Neural crest cell (in vitro differentiated cells): ENCODE results near the gene PTRH1. TPM values are rescaled to one million over a fixed set of nuclear protein-coding genes. Genes with fewer than 3 reads are reported as not detected.

ENCODE experiments used
- DNase-seq: peaks from one replicate; pipeline ENCODE4 v3.0.0; 2021; ENCODE audit warnings: low read depth, mixed read lengths, low spot score
- H3K27ac Mint-ChIP-seq: one replicate; pipeline ENCODE4 v1.8.0; 2021; ENCODE audit warnings: mild to moderate bottlenecking, mixed read lengths; ENCODE audit not compliant: unreplicated experiment
- H3K27me3 Mint-ChIP-seq: 2 replicates; pipeline ENCODE4 v1.8.0; 2021; ENCODE audit warnings: low read depth, mild to moderate bottlenecking, mixed read lengths
- H3K36me3 Mint-ChIP-seq: 2 replicates; pipeline ENCODE4 v1.8.0; 2021; ENCODE audit warnings: low read depth, mild to moderate bottlenecking, mixed read lengths
- H3K4me1 Mint-ChIP-seq: 2 replicates; pipeline ENCODE4 v1.8.0; 2021; ENCODE audit warnings: mixed read lengths
- H3K4me3 Mint-ChIP-seq: one replicate; pipeline ENCODE4 v1.8.0; 2021; ENCODE audit warnings: mild to moderate bottlenecking, mixed read lengths
- H3K9me3 Mint-ChIP-seq: 2 replicates; pipeline ENCODE4 v1.8.0; 2021; ENCODE audit warnings: mixed read lengths
- total RNA-seq: library from RNA; stranded (reverse); gene quantifications from 2 replicates; pipeline ENCODE4 v1.2.1, GENCODE V29; 2021
- TF ChIP-seq, protein P1 (sequence below): fragments of 200-600 bp; sonication (generic); conservative IDR thresholded peaks from 2 replicates; pipeline ENCODE4 v1.5.0; 2021; ENCODE audit warnings: antibody characterized with exemption, mild to moderate bottlenecking

The PTRH1 gene
- total RNA-seq, 1 donor from 2014 or later, result 9.8 TPM

DNA sequence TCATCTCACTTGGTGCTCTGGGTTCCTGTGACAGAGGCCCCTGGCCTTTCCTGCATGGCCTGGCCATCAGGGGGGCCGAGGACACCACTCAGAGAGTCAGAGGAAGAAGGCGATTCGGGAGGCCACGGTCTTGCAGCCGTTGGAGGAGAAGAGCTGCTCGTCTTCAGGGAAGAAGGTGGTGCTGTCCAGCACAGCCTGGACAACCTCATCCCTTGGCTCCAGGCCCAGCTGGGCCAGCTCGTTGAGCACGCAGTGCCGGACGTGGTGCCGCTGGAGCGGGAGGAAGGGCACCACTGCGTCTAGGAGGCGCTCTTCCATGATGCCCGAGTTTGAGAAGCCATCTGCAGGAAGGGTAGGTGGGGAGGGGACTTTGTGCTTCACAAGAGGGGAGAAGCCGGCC is 16.5 kb upstream of the PTRH1 start:
- Mint-ChIP-seq H3K9me3 (no peaks in the 10 kb centered on the region), H3K4me1 (peaks cover 19% of the 10 kb centered on the region), H3K27me3 (no peaks in the 10 kb centered on the region), H3K36me3 (no peaks in the 10 kb centered on the region), H3K4me3 (peak overlapping the region; percentile 34), H3K27ac (no peak overlapping the region)
- TF ChIP-seq, protein P1, sequence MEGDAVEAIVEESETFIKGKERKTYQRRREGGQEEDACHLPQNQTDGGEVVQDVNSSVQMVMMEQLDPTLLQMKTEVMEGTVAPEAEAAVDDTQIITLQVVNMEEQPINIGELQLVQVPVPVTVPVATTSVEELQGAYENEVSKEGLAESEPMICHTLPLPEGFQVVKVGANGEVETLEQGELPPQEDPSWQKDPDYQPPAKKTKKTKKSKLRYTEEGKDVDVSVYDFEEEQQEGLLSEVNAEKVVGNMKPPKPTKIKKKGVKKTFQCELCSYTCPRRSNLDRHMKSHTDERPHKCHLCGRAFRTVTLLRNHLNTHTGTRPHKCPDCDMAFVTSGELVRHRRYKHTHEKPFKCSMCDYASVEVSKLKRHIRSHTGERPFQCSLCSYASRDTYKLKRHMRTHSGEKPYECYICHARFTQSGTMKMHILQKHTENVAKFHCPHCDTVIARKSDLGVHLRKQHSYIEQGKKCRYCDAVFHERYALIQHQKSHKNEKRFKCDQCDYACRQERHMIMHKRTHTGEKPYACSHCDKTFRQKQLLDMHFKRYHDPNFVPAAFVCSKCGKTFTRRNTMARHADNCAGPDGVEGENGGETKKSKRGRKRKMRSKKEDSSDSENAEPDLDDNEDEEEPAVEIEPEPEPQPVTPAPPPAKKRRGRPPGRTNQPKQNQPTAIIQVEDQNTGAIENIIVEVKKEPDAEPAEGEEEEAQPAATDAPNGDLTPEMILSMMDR, result no peak
- DNase-seq, result no peak

GRCh38 chr9:127730799-127731410 is 15.4 kb upstream of the PTRH1 start:
- Mint-ChIP-seq H3K9me3 (no peaks in the 10 kb centered on the region), H3K36me3 (no peaks in the 10 kb centered on the region), H3K4me1 (peaks cover 19% of the 10 kb centered on the region), H3K27me3 (no peaks in the 10 kb centered on the region), H3K27ac (peak overlapping the region; percentile 84), H3K4me3 (no peak overlapping the region)
- DNase-seq, result no peak
- TF ChIP-seq, protein P1, result no peak

DNA sequence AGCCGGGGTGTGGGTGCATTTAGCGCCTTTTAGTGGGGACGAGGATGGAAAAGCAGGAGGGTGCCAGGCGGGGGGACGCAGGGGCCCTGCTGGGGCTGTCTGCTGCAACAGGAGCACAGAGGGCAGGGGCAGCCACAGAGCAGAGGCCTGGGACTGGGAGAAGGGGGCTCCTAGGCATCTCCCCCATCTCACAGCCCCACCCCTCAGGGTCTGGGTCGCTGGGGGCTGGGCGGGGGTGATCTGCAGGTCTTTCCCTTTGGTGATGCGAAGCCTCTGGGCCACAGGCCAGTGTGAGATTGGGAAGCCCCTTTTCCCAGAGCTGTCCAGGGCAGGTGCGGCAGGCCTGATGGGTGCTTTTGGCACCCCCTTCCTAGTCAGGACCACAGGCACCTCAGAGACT is 14.8 kb upstream of the PTRH1 start:
- Mint-ChIP-seq H3K27me3 (no peaks in the 10 kb centered on the region), H3K4me1 (peaks cover 13% of the 10 kb centered on the region), H3K27ac (no peak overlapping the region), H3K36me3 (no peaks in the 10 kb centered on the region), H3K4me3 (peak overlapping the region; percentile 44), H3K9me3 (no peaks in the 10 kb centered on the region)
- no peak for DNase-seq
- TF ChIP-seq, protein P1, result no peak

DNA sequence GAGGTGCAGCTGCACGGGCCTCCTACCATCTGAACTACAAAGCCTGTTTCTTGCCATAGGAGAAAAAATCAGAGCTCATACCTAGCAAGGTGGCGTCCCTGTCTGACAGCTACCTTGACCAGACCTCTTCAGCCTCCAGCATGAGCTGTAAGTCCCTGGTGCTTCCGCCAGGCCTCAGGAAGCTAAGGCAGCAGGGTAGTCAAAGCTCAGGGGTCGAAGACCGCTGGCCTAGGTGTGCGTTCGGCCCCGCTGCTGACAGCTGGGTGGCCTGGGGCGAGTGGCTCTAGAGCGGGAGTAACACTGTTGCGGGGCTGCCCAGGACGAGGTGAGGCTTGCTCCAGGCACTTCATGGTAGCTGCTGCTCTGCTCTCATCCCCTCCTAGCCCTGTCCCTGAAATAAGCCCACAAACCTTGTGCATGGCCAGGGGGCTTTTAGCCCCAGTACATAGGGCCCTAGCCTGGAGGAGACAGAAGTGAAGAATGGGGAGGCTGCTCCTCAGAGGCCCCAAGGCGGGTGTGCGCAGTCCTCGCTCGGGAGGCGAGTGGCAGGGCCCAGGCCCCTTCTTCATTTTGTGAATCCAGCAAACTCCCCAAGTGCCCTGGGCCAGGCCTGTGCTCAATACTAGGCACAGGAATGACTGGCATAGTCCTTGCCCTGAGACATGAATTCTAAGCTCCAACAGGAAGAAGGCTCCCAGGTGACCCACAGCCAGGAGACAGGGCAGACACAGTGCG is 14.2 kb upstream of the PTRH1 start:
- TF ChIP-seq, protein P1, result no peak
- DNase-seq, result no peak
- H3K27ac Mint-ChIP-seq, result no peak overlapping the region
- H3K9me3 Mint-ChIP-seq, result no peaks in the 10 kb centered on the region
- H3K36me3 Mint-ChIP-seq, result no peaks in the 10 kb centered on the region
- no peaks in the 10 kb centered on the region for H3K27me3 Mint-ChIP-seq
- H3K4me3 Mint-ChIP-seq, result peak overlapping the region; percentile 44
- H3K4me1 Mint-ChIP-seq, result peaks cover 11% of the 10 kb centered on the region

- TF ChIP-seq, protein P1, result no peak
- DNase-seq, result no peak
- H3K36me3 Mint-ChIP-seq, result no peaks in the 10 kb centered on the region
- no peaks in the 10 kb centered on the region for H3K9me3 Mint-ChIP-seq
- no peak overlapping the region for H3K4me3 Mint-ChIP-seq
- no peak overlapping the region for H3K27ac Mint-ChIP-seq
- no peaks in the 10 kb centered on the region for H3K27me3 Mint-ChIP-seq
- peaks cover 8% of the 10 kb centered on the region for H3K4me1 Mint-ChIP-seq
These were observed 13.3 kb upstream of the PTRH1 start for GRCh38 chr9:127728808-127729207.
